NB4 (cell line): ENCODE results near the gene ACSM2A.
"Not testable (repeated sequence)": the region's sequence is repeated elsewhere in the genome, so short reads cannot be mapped to it uniquely, and the experiment has no call there.

Source experiments
- DNase-seq: peaks from one replicate; pipeline ENCODE4 v3.0.0; 2010; ENCODE audit warnings: low read depth
- H3K4me3 ChIP-seq: one replicate; pipeline ENCODE4 v1.5.1; 2011; ENCODE audit warnings: mild to moderate bottlenecking, low read depth, low read length, moderate library complexity
- CTCF ChIP-seq: IDR thresholded peaks from one replicate; pipeline ENCODE4 v1.5.1; 2012; ENCODE audit warnings: low read depth, low read length
- MAX ChIP-seq: IDR thresholded peaks from 2 replicates; pipeline ENCODE4 v1.6.1; 2011; ENCODE audit warnings: low read depth, low read length
- MYC ChIP-seq: IDR thresholded peaks from 2 replicates; pipeline ENCODE4 v1.6.1; 2011; ENCODE audit warnings: low read depth, low read length
- POLR2A ChIP-seq: IDR thresholded peaks from 2 replicates; pipeline ENCODE4 v1.6.1; 2011; ENCODE audit warnings: mild to moderate bottlenecking; ENCODE audit not compliant: insufficient read length; ENCODE audit errors: extremely low read depth

The ACSM2A gene

GRCh38 chr16:20517149-20517548 is 65.8 kb downstream of the ACSM2A start:
- no peak overlapping the region for H3K4me3 ChIP-seq
- DNase-seq, result no peak
- no peak for TF ChIP-seq MAX
- TF ChIP-seq MYC, result no peak
- no peak for TF ChIP-seq POLR2A
- no peak for TF ChIP-seq CTCF

- no peak overlapping the region for H3K4me3 ChIP-seq
- TF ChIP-seq MYC, result no peak
- no peak for TF ChIP-seq CTCF
- no peak for DNase-seq
Observed at GRCh38 chr16:20519231-20519630, 67.9 kb downstream of the ACSM2A start.

- DNase-seq, result no peak
- TF ChIP-seq POLR2A (no peak), CTCF (no peak), MYC (no peak), MAX (no peak)
- H3K4me3 ChIP-seq, result no peak overlapping the region
Observed at GRCh38 chr16:20520103-20520502, 68.8 kb downstream of the ACSM2A start.

GRCh38 chr16:20531795-20532194 is 80.5 kb downstream of the ACSM2A start:
- not testable (repeated sequence) for DNase-seq, H3K4me3 ChIP-seq

- not testable (repeated sequence) for H3K4me3 ChIP-seq, DNase-seq
Observed at GRCh38 chr16:20532284-20532792, 81.0 kb downstream of the ACSM2A start.

GRCh38 chr16:20536669-20537068 is 85.3 kb downstream of the ACSM2A start:
- not testable (repeated sequence) for DNase-seq, H3K4me3 ChIP-seq
